CD4-positive, alpha-beta T cell treated with Interleukin-4 for 4 hours (primary cell): ENCODE measurements around the gene TMEM229A.
"Not testable (repeated sequence)": the region's sequence is repeated elsewhere in the genome, so short reads cannot be mapped to it uniquely, and the experiment has no call there.

Experiments used
- DNase-seq: peaks from one replicate; pipeline ENCODE4 v3.0.0-alpha.2; 2020

The TMEM229A gene

GRCh38 chr7:124031919-124032318 is 948 bp downstream of the TMEM229A start:
- DNase-seq, result no peak

GRCh38 chr7:124031406-124031805 is 1.5 kb downstream of the TMEM229A start:
- DNase-seq, result no peak

DNA sequence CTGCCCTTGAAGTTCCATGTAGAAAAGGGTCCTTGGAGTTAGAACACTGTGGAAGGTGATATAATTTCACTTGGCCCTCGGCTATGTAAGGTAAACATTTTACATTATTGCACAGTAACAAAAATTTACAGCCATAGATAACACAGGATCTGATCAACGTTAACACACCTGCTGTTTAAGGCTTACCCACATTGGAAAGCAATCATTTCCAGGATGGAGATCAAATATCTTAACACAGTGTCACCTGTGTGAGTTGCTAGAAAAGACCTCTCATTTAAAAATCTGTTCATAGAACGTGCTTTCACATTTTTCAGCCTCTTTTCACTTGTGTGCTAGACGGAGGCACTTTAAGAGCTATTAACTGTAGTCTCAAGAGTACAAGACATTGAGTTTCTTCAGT is 1.9 kb downstream of the TMEM229A start:
- no peak for DNase-seq

GRCh38 chr7:124029396-124030188 is 3.3 kb downstream of the TMEM229A start:
- no peak for DNase-seq

DNA sequence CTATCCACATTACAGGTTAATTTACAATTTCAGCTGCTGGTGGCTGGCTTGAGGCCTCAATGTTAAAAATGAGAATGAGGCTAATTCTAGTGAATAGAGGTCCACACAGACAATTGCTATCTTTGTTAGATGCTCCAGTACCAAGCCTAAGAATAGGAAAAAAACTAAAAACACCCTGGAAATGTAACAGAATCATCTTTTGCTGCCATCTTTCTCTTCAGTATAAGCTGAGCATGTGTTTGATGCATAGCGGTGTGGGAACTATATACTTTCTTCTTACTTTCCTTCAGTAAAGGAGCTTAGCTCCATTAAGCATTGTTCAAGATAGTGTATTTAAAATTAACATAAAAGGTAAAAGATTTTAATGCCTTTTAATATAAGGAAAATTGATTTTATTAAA is 5.6 kb downstream of the TMEM229A start:
- DNase-seq, result no peak

GRCh38 chr7:124024329-124024728 is 8.5 kb downstream of the TMEM229A start:
- DNase-seq, result not testable (repeated sequence)

DNA sequence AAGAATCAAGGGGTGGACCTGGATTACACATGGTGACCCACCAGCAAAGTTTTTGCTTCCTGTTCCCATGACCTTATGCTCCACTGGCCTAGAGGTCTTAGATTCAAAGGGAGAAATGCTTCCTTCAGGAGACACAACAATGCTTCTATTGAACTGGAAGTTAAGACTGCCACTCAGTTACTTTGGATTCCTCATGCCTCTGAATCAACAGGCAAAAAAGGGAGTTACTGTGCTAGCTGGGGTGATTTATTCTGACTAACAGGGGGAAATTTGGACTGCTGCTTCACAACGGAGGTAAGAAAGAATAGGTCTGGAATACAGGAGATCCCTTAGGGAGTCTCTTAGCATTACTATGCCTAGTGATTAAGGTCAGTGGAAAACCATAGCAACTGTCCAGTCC is 10.3 kb downstream of the TMEM229A start:
- no peak for DNase-seq

- no peak for DNase-seq
Measured at GRCh38 chr7:124020060-124020459, 12.8 kb downstream of the TMEM229A start.

DNA sequence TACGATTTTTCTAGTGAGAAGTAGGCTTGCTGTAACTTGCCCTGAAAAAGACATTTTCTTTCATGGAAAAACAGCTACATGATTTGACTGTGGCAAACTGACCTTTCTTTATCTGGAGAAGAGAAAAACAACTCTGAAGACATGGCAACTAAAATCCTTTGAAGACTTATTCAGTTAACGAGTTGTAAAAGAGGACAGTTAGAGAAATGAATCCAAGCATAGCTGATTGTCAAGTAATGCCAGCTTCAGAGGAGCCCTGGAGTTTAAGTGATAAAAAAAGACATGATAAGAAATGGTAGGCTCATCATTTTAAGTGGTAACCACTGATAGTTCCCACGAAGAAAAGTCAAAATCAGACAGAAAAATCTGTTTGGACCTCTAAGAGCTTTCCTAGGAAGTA is 19.6 kb downstream of the TMEM229A start:
- DNase-seq, result no peak

DNA sequence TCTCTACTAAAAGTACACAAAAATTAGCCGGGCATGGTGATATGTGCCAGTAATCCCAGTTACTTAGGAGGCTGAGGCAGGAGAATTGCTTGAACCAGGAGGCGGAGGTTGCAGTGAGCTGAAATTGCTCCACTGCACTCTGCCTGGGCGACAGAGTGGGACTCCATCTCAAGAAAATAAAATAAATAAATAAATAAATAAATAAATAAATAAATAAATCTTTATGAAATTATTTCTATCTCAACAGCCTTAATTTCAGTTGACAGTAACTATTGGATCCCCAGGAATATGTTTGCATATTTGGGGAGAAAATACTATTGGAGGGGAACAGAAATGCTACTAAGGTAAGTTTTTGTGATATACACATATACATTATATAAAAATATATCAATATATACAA is 20.0 kb downstream of the TMEM229A start:
- no peak for DNase-seq

DNA sequence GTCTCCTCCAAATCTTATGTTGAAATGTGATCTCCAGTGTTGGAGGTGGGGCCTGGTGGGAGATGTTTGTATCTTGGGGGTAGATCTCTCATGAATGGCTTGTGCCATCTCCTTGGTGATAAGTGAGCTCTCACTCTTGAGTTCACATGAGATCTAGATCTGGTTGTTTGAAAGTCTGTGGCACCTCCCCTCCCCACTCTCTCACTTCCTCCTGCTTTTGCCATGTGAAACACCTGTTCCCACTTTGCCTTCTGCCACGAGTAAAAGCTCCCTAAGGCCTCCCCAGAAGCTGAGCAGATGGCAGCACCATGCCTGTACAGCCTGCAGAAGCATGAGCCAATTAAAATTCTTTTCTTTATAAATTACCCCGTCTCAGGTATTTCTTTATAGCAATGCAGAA is 23.5 kb downstream of the TMEM229A start:
- DNase-seq, result no peak

DNA sequence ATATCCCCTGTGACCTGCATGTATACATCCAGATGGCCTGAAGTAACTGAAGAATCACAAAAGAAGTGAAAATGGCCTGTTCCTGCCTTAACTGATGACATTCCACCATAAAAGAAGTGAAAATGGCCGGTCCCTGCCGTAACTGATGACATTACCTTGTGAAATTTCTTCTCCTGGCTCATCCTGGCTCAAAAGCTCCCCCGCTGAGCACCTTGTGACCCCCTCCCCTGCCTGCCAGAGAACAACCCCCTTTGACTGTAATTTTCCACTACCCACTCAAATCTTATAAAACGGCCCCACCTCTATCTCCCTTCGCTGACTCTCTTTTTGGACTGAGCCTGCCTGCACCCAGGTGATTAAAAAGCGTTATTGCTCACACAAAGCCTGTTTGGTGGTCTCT is 24.6 kb downstream of the TMEM229A start:
- DNase-seq, result not testable (repeated sequence)

DNA sequence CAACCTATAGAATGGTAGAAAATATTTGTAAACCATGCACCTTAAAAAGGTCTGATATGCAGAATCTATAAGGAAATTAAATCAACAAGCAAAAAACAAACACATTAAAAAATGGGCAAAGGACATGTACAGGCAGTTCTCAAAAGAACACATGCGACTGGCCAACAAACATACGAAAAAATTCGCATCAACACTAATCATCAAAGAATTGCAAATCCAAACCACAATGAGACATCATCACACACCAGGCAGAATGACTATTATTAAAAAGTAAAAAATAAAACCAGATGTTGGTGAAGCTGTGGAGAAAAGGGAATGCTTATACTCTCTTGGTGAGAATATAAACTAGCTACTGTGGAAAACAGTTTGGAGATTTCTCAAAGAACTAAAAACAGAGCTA is 33.2 kb downstream of the TMEM229A start:
- DNase-seq, result no peak

DNA sequence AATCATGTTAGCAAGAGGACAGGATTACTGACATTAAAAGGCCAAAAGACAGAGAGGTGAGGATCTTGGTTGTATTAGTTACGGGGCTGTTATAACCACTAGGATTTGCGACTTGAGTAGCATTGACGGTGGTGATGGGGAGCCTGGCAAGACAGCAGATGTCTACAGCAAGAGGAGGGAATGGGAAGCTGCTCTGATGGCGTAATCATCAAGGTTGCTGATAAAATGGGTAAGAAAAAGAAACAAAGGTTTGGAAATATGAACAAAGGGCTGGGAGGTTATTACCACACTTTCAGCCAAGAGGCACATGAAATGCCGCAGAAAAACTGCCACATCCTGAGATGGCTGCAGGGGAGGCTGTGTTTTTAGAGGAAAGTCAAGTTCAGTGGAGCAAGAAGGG is 33.9 kb downstream of the TMEM229A start:
- DNase-seq, result no peak

DNA sequence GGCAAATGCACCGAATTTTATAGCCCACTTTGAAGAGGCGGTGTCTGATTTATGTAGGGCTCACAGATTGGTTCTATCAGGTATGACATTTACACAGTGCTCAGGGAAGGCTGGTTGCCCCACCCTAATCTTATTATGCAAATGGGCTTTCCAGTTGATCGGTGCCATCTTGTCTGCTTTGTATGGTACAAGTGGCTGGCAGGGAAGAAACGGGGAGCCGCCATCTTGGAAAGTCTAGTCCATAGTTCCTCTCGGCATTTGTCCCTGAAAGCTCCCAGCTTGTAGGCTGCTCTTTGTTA is 36.6 kb downstream of the TMEM229A start:
- no peak for DNase-seq

DNA sequence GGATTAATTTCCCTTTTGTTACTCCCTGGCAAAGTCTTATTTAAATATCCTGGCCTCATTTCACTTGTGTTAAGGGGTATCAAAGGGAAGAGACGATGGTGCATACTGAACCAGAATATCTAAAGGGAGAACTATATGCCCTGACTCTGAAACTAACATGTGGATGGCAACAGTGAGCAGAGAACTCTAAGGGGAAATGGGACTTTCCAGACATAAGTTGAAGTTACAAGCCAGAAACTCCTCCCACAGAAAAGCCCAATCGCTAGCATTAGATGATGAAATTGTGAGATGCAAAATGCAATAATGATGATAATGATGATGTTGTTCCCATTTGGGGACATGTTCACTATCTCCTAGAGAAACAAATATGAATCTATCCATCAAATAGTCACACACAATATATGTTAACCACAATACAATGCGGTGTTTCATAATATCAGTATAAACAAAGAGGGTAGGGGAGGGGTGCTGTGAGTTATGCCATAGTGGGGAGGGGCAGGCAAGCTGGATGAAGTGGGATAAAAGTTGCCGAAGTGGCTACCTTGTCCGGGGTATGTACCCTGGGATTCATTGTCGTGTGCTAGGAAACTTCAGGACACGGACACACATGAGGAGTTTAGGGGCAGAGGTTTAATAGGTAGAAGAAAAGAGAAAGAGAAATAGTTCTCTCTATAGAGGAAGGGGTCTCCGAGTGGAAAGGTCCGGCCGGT is 37.1 kb downstream of the TMEM229A start:
- no peak for DNase-seq

DNA sequence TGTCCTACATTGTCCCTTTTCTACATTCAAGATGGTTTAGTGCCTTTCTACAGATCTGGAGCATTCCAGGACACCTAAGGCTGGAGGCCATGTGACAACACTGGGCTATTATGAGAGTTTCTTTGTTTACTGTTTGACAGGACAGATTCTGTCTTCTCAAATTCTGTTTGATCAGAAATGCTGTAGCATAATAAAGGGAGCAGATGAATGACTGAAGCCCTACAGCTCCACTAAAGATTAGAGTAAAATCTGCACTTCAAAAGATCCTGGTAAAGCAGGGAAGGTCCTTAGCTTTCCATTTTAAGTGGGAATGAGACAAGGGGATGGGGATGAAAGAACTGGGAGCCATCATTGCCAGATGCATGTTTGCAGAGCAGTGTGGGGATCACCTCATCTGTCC is 38.4 kb downstream of the TMEM229A start:
- DNase-seq, result no peak

DNA sequence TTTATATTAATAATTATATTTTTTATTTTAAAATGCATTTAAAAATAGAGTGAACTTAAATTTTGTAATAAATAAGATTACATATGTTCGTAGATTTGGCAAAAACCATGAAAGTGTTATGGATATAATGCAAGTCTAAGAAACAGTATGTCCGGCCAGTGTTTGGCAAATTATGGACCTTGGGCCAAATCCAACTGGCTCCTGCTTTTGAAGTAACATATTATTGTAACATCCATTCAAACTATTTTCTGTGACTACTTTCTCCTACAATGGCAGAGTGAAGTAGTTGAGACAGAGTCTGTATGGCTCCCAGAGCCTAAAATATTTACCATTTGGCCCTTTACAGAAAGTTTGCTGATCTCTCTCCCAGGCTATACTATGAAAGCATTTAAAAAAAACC is 38.9 kb downstream of the TMEM229A start:
- no peak for DNase-seq

- no peak for DNase-seq
Measured at GRCh38 chr7:123992913-123993518, 39.9 kb downstream of the TMEM229A start.

- no peak for DNase-seq
Measured at GRCh38 chr7:123987445-123987844, 45.4 kb downstream of the TMEM229A start.
